IMR-90 (cell line): ENCODE data around the gene KIF18B. TPM values are rescaled to one million over a fixed set of nuclear protein-coding genes. Genes with fewer than 3 reads are reported as not detected.

Experiments
- ATAC-seq: fragments of 200-7000 bp; cut with Tn5 transposase; 2 replicates; pipeline ENCODE4 v1.9.1; 2020; ENCODE audit warnings: low read depth, mild to moderate bottlenecking, moderate library complexity
- BruUV-seq: library from RNA; stranded (reverse); fragments of 400-500 nt; replicated peaks from 2 replicates; lab custom pipeline; 2021; lab: Mats Ljungman, UMichigan
- CTCF ChIA-PET: fragments of 300-600 bp; formaldehyde crosslinking; extraction: SDS; loops from one replicate; lab custom pipeline; 2021; ENCODE audit warnings: antibody characterized with exemption; lab: Yijun Ruan, JAX
- POLR2A ChIA-PET: fragments of 300-600 bp; sonication (Branson Sonifier 250); formaldehyde crosslinking; loops from one replicate; lab custom pipeline; 2022; ENCODE audit warnings: antibody characterized with exemption; ENCODE audit not compliant: unreplicated experiment; lab: Charles Lee
- DNase-seq: peaks from one replicate; pipeline ENCODE4 v3.0.0; 2013
- H2AFZ ChIP-seq: replicated peaks from 2 replicates; pipeline ENCODE3; 2013; ENCODE audit warnings: low read length, mild to moderate bottlenecking; ENCODE audit not compliant: poor library complexity
- H2AK5ac ChIP-seq: 2 replicates; pipeline ENCODE4 v1.6.1; 2013; ENCODE audit warnings: low read depth, low read length, inconsistent platforms
- H2AK9ac ChIP-seq: replicated peaks from 2 replicates; pipeline ENCODE3; 2013; ENCODE audit warnings: mild to moderate bottlenecking, low read depth, low read length, moderate library complexity; ENCODE audit not compliant: poor library complexity
- H2BK120ac ChIP-seq: 2 replicates; pipeline ENCODE4 v1.6.1; 2013; ENCODE audit warnings: low read depth, low read length, inconsistent platforms
- H2BK15ac ChIP-seq: 3 replicates; pipeline ENCODE4 v1.6.1; 2013; ENCODE audit warnings: low read depth, low read length, inconsistent platforms
- H2BK20ac ChIP-seq: 2 replicates; pipeline ENCODE4 v1.6.1; 2013; ENCODE audit warnings: low read depth, mild to moderate bottlenecking, inconsistent platforms, low read length, moderate library complexity
- H2BK5ac ChIP-seq: 2 replicates; pipeline ENCODE4 v1.6.1; 2013; ENCODE audit warnings: mild to moderate bottlenecking, low read depth, low read length, inconsistent platforms; ENCODE audit not compliant: poor library complexity, severe bottlenecking
- H3K14ac ChIP-seq: replicated peaks from 2 replicates; pipeline ENCODE4 v1.6.1; 2013; ENCODE audit warnings: low read depth, low read length, inconsistent platforms
- H3K18ac ChIP-seq: 2 replicates; pipeline ENCODE4 v1.6.1; 2013; ENCODE audit warnings: low read depth, low read length, control low read depth
- H3K23ac ChIP-seq: 2 replicates; pipeline ENCODE4 v1.6.1; 2013; ENCODE audit warnings: low read depth, low read length, inconsistent platforms
- H3K27ac ChIP-seq: 2 replicates; pipeline ENCODE4 v1.5.1; 2013; ENCODE audit warnings: mild to moderate bottlenecking, control low read depth, low read length; ENCODE audit not compliant: insufficient read depth
- H3K27me3 ChIP-seq: 2 replicates; pipeline ENCODE4 v1.6.1; 2013; ENCODE audit warnings: low read length; ENCODE audit not compliant: control insufficient read depth, insufficient read depth
- H3K36me3 ChIP-seq: 2 replicates; pipeline ENCODE4 v1.6.1; 2013; ENCODE audit warnings: low read length, mixed read lengths; ENCODE audit not compliant: control insufficient read depth, insufficient read depth
- H3K4ac ChIP-seq: 2 replicates; pipeline ENCODE4 v1.6.1; 2013; ENCODE audit warnings: low read depth, low read length, inconsistent platforms
- H3K4me1 ChIP-seq: 2 replicates; pipeline ENCODE4 v1.6.1; 2013; ENCODE audit warnings: low read length, mixed read lengths; ENCODE audit not compliant: control insufficient read depth, insufficient read depth
- H3K4me2 ChIP-seq: 2 replicates; pipeline ENCODE4 v1.6.1; 2013; ENCODE audit warnings: low read depth, mild to moderate bottlenecking, control low read depth, low read length, moderate library complexity
- H3K4me3 ChIP-seq: 2 replicates; pipeline ENCODE4 v1.5.1; 2013; ENCODE audit warnings: low read depth, mild to moderate bottlenecking, control low read depth, low read length, moderate library complexity; ENCODE audit not compliant: insufficient read depth
- H3K56ac ChIP-seq: 2 replicates; pipeline ENCODE4 v1.6.1; 2013; ENCODE audit warnings: low read length, inconsistent platforms; ENCODE audit not compliant: insufficient read depth; ENCODE audit errors: extremely low read depth
- H3K79me1 ChIP-seq, 2 experiments: 2 replicates each; pipeline ENCODE4 v1.6.1; 2013; ENCODE audit warnings: low read length in 2 of 2, inconsistent platforms in 1 of 2, low read depth in 1 of 2
- H3K9ac ChIP-seq: 2 replicates; pipeline ENCODE4 v1.6.1; 2013; ENCODE audit warnings: low read depth, low read length, control low read depth
- H3K9me1 ChIP-seq: 2 replicates; pipeline ENCODE4 v1.6.1; 2013; ENCODE audit warnings: low read length, inconsistent platforms; ENCODE audit not compliant: insufficient read depth
- H3K9me3 ChIP-seq: 2 replicates; pipeline ENCODE4 v1.6.1; 2013; ENCODE audit warnings: low read length; ENCODE audit not compliant: control insufficient read depth, insufficient read depth
- H4K20me1 ChIP-seq: 2 replicates; pipeline ENCODE4 v1.6.1; 2013; ENCODE audit warnings: low read length, inconsistent platforms; ENCODE audit not compliant: insufficient read depth
- H4K5ac ChIP-seq: 2 replicates; pipeline ENCODE4 v1.6.1; 2013; ENCODE audit warnings: mild to moderate bottlenecking, low read depth, low read length, control low read depth
- H4K8ac ChIP-seq, 2 experiments: 2 replicates each; pipeline ENCODE4 v1.6.1; 2013; ENCODE audit warnings: low read depth in 2 of 2, low read length in 2 of 2, control low read depth in 1 of 2, inconsistent platforms in 1 of 2
- H4K91ac ChIP-seq: 2 replicates; pipeline ENCODE4 v1.6.1; 2013; ENCODE audit warnings: low read depth, low read length, inconsistent platforms; ENCODE audit not compliant: insufficient read depth
- CHD1 ChIP-seq: IDR thresholded peaks from 2 replicates; pipeline ENCODE4 v1.6.1; 2012; ENCODE audit warnings: low read depth, low read length, improper control_type of control experiment
- FOS ChIP-seq: fragments of 150-350 bp; IDR thresholded peaks from 2 replicates; pipeline ENCODE4 v1.6.1; 2016; ENCODE audit warnings: low read depth, low read length
- WGBS, 2 experiments: methylation state at CpG; one replicate each; pipeline versions ENCODE4 v1.1.5 to v1.1.7; 2013; ENCODE audit warnings: missing lambda C conversion rate in 2 of 2; ENCODE audit not compliant: insufficient read length in 1 of 2; ENCODE audit errors: extremely low coverage in 2 of 2; 5-methylcytosine and 5-hydroxymethylcytosine counted together
- dilution Hi-C: fragments of 300-500 bp; cut with HindIII; formaldehyde crosslinking; loops from one replicate; pipeline ENCODE4 v1.14.3; 2018; ENCODE audit warnings: low sequenced_read_pairs; ENCODE audit not compliant: unreplicated experiment
- in situ Hi-C: fragments of 300-500 bp; cut with MboI; formaldehyde crosslinking; loops from 3 replicates; pipeline ENCODE4 v1.14.3; 2019; ENCODE audit warnings: low sequenced_read_pairs, inconsistent platforms, mixed read lengths
- intact Hi-C: fragments of 100-400 bp; cut with micrococcal nuclease; formaldehyde crosslinking; loops from 2 replicates; pipeline ENCODE4 v1.10.0; 2022
- polyA plus RNA-seq, 3 experiments: library from polyadenylated mRNA; depleted of rRNA; stranded (reverse); fragments of >200 nt; gene quantifications; 2 replicates each; pipeline ENCODE4 v1.2.3, GENCODE V29; 2012; ENCODE audit warnings: low replicate concordance in 1 of 3
- total RNA-seq: library from RNA; depleted of rRNA; stranded (reverse); fragments of >200 nt; gene quantifications from 2 replicates; pipeline ENCODE4 v1.2.3, GENCODE V29; 2012

KIF18B gene
- total and polyA plus RNA-seq, 2 of the 4 experiments (the other 2 are of a cell fraction): 1.3 to 16.0 TPM

GRCh38 chr17:44967026-44967906, 19.7 kb upstream of the KIF18B start:
- peak overlapping the region; percentile 60 for H2AK9ac ChIP-seq
- dilution Hi-C loops: no loop called here
- ATAC-seq (no peak), DNase-seq (no peak)
- no peak overlapping the region for H3K4ac ChIP-seq
- H3K36me3 ChIP-seq: no peaks in the 10 kb centered on the region
- no peak overlapping the region for H2BK20ac ChIP-seq
- in situ Hi-C loops: no loop called here
- no peak overlapping the region; the same call in 1 of the 2 replicates for H2AK5ac ChIP-seq
- H3K4me1 ChIP-seq: peaks cover 5% of the 10 kb centered on the region
- H3K27ac ChIP-seq: no peak overlapping the region
- no peak overlapping the region for H2BK120ac ChIP-seq
- TF ChIP-seq FOS (no peak), CHD1 (no peak)
- no peak overlapping the region for H3K14ac ChIP-seq
- 6% methylated on average over 25 of the region's 76 CpGs; no CpG with 5 or more reads in 1 of the 2 experiments for WGBS, 2 experiments
- intact Hi-C loops: no loop called here
- H2BK15ac ChIP-seq: no peak overlapping the region
- no peak overlapping the region for H3K9ac ChIP-seq
- no peak overlapping the region for H3K56ac ChIP-seq
- H3K4me2 ChIP-seq: peak overlapping the region; percentile 37; the same call in 1 of the 2 replicates
- peaks cover 4% of the 10 kb centered on the region for H3K9me1 ChIP-seq
- no peaks in the 10 kb centered on the region for H3K79me1 ChIP-seq
- no peak overlapping the region for H4K91ac ChIP-seq
- H3K23ac ChIP-seq: no peak overlapping the region
- no peak overlapping the region for H4K5ac ChIP-seq
- H2BK5ac ChIP-seq: no peak overlapping the region
- peak overlapping the region; percentile 32 for H3K4me3 ChIP-seq
- no peak overlapping the region for H3K18ac ChIP-seq
- H4K8ac ChIP-seq: no peak overlapping the region; a peak in 1 of 4 replicates
- no peaks in the 10 kb centered on the region; the same call in 1 of the 2 replicates for H4K20me1 ChIP-seq
- H2AFZ ChIP-seq: peak overlapping the region; percentile 75
- BruUV-seq: no TSS peak
- POLR2A ChIA-PET: no interaction called here
- H3K9me3 ChIP-seq: no peaks in the 10 kb centered on the region
- CTCF ChIA-PET: no interaction called here
- H3K27me3 ChIP-seq: peaks cover 50% of the 10 kb centered on the region
